Measurements from ENCODE around the gene RELCH.

The RELCH gene

GRCh38 chr18:62196079-62196478 lies 9.0 kb downstream of the RELCH start:
- DNase-seq: no peak

- no peak for DNase-seq
These were observed 9.9 kb downstream of the RELCH start for GRCh38 chr18:62196980-62197379.

- DNase-seq: peak; percentile 19
These were observed 11.2 kb downstream of the RELCH start for GRCh38 chr18:62198259-62198658.

- no peak for DNase-seq
These were observed 12.6 kb downstream of the RELCH start for GRCh38 chr18:62199629-62200028.

- no peak for DNase-seq
These were observed 13.3 kb downstream of the RELCH start for GRCh38 chr18:62200121-62200914.

- peak; percentile 60 for DNase-seq
These were observed 14.8 kb downstream of the RELCH start for GRCh38 chr18:62201870-62202269.

GRCh38 chr18:62205824-62206223 lies 18.8 kb downstream of the RELCH start:
- DNase-seq: no peak

- DNase-seq: no peak
These were observed 19.5 kb downstream of the RELCH start for GRCh38 chr18:62206593-62206992.

GRCh38 chr18:62209046-62209445 lies 22.0 kb downstream of the RELCH start:
- no peak for DNase-seq

GRCh38 chr18:62210138-62210537 lies 23.1 kb downstream of the RELCH start:
- DNase-seq: no peak

GRCh38 chr18:62211325-62211828 lies 24.3 kb downstream of the RELCH start:
- DNase-seq: no peak

- no peak for DNase-seq
These were observed 27.7 kb downstream of the RELCH start for GRCh38 chr18:62214790-62215189.

GRCh38 chr18:62224229-62224628 lies 37.2 kb downstream of the RELCH start:
- DNase-seq: no peak

GRCh38 chr18:62226047-62226446 lies 39.0 kb downstream of the RELCH start:
- DNase-seq: no peak

- no peak for DNase-seq
These were observed 49.2 kb downstream of the RELCH start for GRCh38 chr18:62236252-62236651.

GRCh38 chr18:62239475-62239874 lies 52.4 kb downstream of the RELCH start:
- DNase-seq: no peak

GRCh38 chr18:62242955-62243354 lies 55.9 kb downstream of the RELCH start:
- DNase-seq: no peak

- DNase-seq: no peak
These were observed 58.1 kb downstream of the RELCH start for GRCh38 chr18:62245177-62245576.

GRCh38 chr18:62245699-62246098 lies 58.6 kb downstream of the RELCH start:
- DNase-seq: peak; percentile 37

- no peak for DNase-seq
These were observed 61.3 kb downstream of the RELCH start for GRCh38 chr18:62248313-62248712.

- DNase-seq: peak; percentile 97
These were observed 62.5 kb downstream of the RELCH start for GRCh38 chr18:62249478-62250097.

GRCh38 chr18:62250475-62250874 lies 63.4 kb downstream of the RELCH start:
- DNase-seq: no peak

GRCh38 chr18:62258093-62258492 lies 71.0 kb downstream of the RELCH start:
- DNase-seq: no peak

GRCh38 chr18:62258616-62259015 lies 71.6 kb downstream of the RELCH start:
- no peak for DNase-seq
